Lower leg skin (tissue), 4 donors: ENCODE results near the gene PPARA. TPM values are rescaled to one million over a fixed set of nuclear protein-coding genes. Genes with fewer than 3 reads are reported as not detected.

Experiments
- DNase-seq, 2 donors: peaks; one replicate each; pipeline ENCODE4 v3.0.0-alpha.2; 2019; ENCODE audit warnings: low spot score in 2 of 2
- H3K4me3 ChIP-seq: fragments of 200-600 bp; sonication (generic); 2 replicates; pipeline ENCODE4 v1.5.1; 2017; ENCODE audit warnings: mild to moderate bottlenecking, low read depth; ENCODE audit not compliant: poor library complexity, severe bottlenecking
- POLR2A ChIP-seq, 2 donors: fragments of 450-650 bp; IDR thresholded peaks; one replicate each; pipeline ENCODE4 v1.6.1; 2016 to 2017; ENCODE audit warnings: antibody characterized with exemption in 2 of 2, mild to moderate bottlenecking in 1 of 2, moderate library complexity in 1 of 2
- WGBS, 2 donors: methylation state at CpG; one replicate each; pipeline ENCODE4 v1.1.5; 2018; 5-methylcytosine and 5-hydroxymethylcytosine counted together
- intact Hi-C: fragments of 100-400 bp; cut with DNase I; formaldehyde crosslinking; loops from one replicate; pipeline ENCODE4 v1.15.0; 2023; ENCODE audit warnings: low total_unique reads
- microRNA counts, 2 donors: library from miRNA; unstranded; fragments of <30 nt; microRNA quantifications; one replicate each; lab custom pipeline; 2016
- total RNA-seq, 4 donors: library from RNA; depleted of rRNA; stranded (reverse); fragments of >200 nt; gene quantifications; one replicate each; pipeline ENCODE4 v1.1.0, GENCODE V29; 2016
- TF ChIP-seq, protein P1 (sequence below), 3 donors: fragments of 450-650 bp; IDR thresholded peaks; one replicate each; pipeline ENCODE4 v1.5.1; 2016; ENCODE audit warnings: antibody characterized with exemption in 3 of 3, mild to moderate bottlenecking in 3 of 3, moderate library complexity in 2 of 3

The PPARA gene
- total RNA-seq, 4 donors from 2014 or later, result 27.8 to 58.1 (median 37.8) TPM

DNA sequence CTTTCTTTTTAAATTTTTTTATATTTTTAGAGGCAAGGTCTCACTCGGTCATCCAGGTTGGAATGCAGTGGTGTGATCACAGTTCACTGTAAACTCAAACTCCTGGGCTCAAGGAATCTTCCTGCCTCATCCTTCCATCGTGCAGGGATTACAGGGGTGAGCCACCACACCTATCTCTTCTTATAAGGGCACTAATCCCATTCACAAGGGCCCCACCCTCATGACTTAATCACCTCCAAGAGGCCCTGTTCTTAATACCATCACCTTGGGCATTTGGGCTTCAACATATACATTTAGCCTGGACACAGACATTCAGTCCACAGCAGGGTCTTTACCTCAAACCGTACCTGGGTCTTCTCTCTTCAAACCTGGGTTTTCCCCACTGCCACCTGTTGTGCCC, 141.8 kb downstream of the PPARA start:
- 88 to 95% methylated on average over 3 of the region's 3 CpGs for WGBS, 2 donors
- intact Hi-C loops, result no loop called here
- TF ChIP-seq, protein P1, sequence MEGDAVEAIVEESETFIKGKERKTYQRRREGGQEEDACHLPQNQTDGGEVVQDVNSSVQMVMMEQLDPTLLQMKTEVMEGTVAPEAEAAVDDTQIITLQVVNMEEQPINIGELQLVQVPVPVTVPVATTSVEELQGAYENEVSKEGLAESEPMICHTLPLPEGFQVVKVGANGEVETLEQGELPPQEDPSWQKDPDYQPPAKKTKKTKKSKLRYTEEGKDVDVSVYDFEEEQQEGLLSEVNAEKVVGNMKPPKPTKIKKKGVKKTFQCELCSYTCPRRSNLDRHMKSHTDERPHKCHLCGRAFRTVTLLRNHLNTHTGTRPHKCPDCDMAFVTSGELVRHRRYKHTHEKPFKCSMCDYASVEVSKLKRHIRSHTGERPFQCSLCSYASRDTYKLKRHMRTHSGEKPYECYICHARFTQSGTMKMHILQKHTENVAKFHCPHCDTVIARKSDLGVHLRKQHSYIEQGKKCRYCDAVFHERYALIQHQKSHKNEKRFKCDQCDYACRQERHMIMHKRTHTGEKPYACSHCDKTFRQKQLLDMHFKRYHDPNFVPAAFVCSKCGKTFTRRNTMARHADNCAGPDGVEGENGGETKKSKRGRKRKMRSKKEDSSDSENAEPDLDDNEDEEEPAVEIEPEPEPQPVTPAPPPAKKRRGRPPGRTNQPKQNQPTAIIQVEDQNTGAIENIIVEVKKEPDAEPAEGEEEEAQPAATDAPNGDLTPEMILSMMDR (IDR thresholded peaks at IDR 0.05), result no peak
- TF ChIP-seq POLR2A (IDR thresholded peaks at IDR 0.05), result no peak
- no peak for DNase-seq
- H3K4me3 ChIP-seq, result no peak overlapping the region

DNA sequence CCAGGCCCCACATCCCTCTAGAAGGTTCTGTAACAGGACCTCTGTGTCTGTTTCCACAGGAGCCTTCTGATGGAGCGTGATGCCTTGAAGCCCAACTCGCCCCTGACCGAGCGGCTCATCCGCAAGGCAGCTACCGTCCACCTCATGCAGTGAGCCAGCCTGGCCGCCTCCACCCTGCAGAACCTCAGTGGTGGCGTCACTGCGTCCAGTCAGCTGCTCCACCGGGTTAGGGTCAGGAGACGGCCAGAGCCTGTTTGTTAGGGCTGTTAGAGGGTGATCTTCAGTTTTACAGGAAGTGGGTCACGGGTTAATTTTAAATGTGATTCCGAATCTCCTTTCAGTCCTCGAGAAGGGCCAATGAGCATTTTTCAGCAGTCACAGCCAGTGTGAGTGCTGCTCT, 142.4 kb downstream of the PPARA start:
- no peak overlapping the region for H3K4me3 ChIP-seq
- intact Hi-C loops, result no loop called here
- TF ChIP-seq, protein P1 (IDR thresholded peaks at IDR 0.05), result no peak
- no peak for TF ChIP-seq POLR2A (IDR thresholded peaks at IDR 0.05)
- DNase-seq, result no peak
- WGBS, 2 donors, result 80 to 89% methylated on average over 6 to 14 of the region's 14 CpGs

MicroRNA genes within 50 kb of the gene (microRNA counts, 767-probe panel; counts per million panel counts)
- microRNA hsa-let-7b-5p (lab: Ali Mortazavi, UCI), result 18,828 to 21,991 counts per million in 2 donors

Other genes starting within 250 kb of the PPARA start
- gene WNT7B, start 173.4 kb upstream of the PPARA start, total RNA-seq, result 10 to 100 TPM; 26.4 to 39.9 (median 33.9) TPM
- gene CDPF1, start 99.8 kb downstream of the PPARA start, total RNA-seq, result 10 to 100 TPM in 2 of 4 donors, 1 to 10 TPM in 2; 10.0 to 17.3 (median 13.2) TPM
- gene PKDREJ, start 112.8 kb downstream of the PPARA start, total RNA-seq, result under 1 TPM in 3 of 4 donors, not detected in 1; 0.15 to 0.23 (median 0.23) TPM
- gene TTC38, start 117.5 kb downstream of the PPARA start, total RNA-seq, result 10 to 100 TPM; 19.1 to 44.7 (median 22.0) TPM
- 1 to 10 TPM in 2 of 4 donors, under 1 TPM in 2; 0.44 to 1.5 (median 0.91) TPM for gene GTSE1, start 146.3 kb downstream of the PPARA start, total RNA-seq
- gene TRMU, start 185.2 kb downstream of the PPARA start, total RNA-seq, result 10 to 100 TPM; 26.8 to 43.5 (median 32.7) TPM